SIG-M5 treated with dmso at 0.1 percent for 504 hours (cell line): ENCODE results near the gene TYW1B.
"Not testable (repeated sequence)": the region's sequence is repeated elsewhere in the genome, so short reads cannot be mapped to it uniquely, and the experiment has no call there.

ENCODE experiments used
- DNase-seq: peaks from one replicate; lab custom pipeline; 2025; ENCODE audit not compliant: unreplicated experiment; lab: John Stamatoyannopoulos, UW

Gene TYW1B

GRCh38 chr7:72760602-72761001, 67.4 kb downstream of the TYW1B start:
- DNase-seq = no peak

- DNase-seq = no peak
These were observed 73.7 kb downstream of the TYW1B start for GRCh38 chr7:72754312-72754711.

DNA sequence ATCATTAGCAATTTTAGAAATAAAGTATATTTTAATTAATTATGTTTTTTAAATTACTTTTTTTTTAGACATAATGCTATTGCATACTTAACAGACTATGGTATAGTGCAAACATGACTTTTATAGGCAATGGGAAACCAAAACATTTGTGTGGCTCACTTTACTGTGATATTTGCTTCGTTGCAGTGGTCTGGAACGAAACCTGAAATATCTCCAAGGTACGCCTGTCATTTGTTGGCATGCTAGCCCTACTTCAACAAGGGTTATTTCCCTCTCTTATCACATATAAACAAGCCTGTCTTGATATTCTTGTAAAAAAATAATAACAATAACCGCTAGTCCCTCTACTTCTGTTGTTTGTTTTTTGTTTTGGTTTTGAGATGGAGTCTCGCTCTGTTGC, 74.2 kb downstream of the TYW1B start:
- DNase-seq = no peak

GRCh38 chr7:72753229-72753628, 74.8 kb downstream of the TYW1B start:
- not testable (repeated sequence) for DNase-seq

- no peak for DNase-seq
These were observed 76.0 kb downstream of the TYW1B start for GRCh38 chr7:72751978-72752377.

GRCh38 chr7:72751378-72751777, 76.6 kb downstream of the TYW1B start:
- DNase-seq = no peak

GRCh38 chr7:72748649-72749048, 79.4 kb downstream of the TYW1B start:
- not testable (repeated sequence) for DNase-seq

- DNase-seq = not testable (repeated sequence)
These were observed 83.6 kb downstream of the TYW1B start for GRCh38 chr7:72744244-72744926.

- DNase-seq = not testable (repeated sequence)
These were observed 84.2 kb downstream of the TYW1B start for GRCh38 chr7:72743801-72744200.

DNA sequence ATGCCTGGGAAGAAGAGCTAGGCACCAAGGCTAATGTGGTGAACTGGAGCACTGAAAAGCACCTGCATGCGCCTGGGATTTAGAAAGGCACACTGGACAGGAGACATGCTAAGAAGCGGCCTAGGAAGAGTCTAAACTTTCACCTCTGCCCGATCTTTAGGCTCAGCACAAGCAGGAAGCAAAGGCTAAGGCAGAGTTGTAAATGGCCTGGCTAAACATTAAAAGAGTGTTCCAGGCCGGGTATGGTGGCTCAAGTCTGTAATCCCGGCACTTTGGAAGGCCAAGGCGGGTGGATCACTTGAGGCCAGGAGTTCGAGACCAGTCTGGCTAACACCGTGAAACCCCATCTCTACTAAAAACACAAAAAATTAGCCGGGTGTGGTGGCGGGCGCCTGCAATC, 88.3 kb downstream of the TYW1B start:
- DNase-seq = not testable (repeated sequence)

- not testable (repeated sequence) for DNase-seq
These were observed 92.1 kb downstream of the TYW1B start for GRCh38 chr7:72735855-72736254.

- DNase-seq = not testable (repeated sequence)
These were observed 97.2 kb downstream of the TYW1B start for GRCh38 chr7:72730815-72731214.

- not testable (repeated sequence) for DNase-seq
These were observed 97.6 kb downstream of the TYW1B start for GRCh38 chr7:72730384-72730783.

- not testable (repeated sequence) for DNase-seq
These were observed 98.9 kb downstream of the TYW1B start for GRCh38 chr7:72729130-72729529.

GRCh38 chr7:72722694-72723093, 105.3 kb downstream of the TYW1B start:
- not testable (repeated sequence) for DNase-seq

DNA sequence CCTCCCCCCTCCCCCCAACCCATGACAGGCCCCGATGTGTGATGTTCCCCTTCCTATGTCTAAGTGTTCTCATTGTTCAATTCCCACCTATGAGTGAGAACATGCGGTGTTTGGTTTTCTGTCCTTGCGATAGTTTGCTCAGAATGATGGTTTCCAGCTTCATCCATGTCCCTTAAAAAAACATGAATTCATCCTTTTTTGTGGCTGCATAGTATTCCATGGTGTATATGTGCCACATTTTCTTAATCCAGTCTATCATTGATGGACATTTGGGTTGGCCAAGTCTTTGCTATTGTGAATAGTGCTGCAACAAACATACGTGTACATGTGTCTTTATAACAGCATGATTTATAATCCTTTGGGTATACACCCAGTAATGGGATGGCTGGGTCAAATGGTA, 107.1 kb downstream of the TYW1B start:
- not testable (repeated sequence) for DNase-seq

DNA sequence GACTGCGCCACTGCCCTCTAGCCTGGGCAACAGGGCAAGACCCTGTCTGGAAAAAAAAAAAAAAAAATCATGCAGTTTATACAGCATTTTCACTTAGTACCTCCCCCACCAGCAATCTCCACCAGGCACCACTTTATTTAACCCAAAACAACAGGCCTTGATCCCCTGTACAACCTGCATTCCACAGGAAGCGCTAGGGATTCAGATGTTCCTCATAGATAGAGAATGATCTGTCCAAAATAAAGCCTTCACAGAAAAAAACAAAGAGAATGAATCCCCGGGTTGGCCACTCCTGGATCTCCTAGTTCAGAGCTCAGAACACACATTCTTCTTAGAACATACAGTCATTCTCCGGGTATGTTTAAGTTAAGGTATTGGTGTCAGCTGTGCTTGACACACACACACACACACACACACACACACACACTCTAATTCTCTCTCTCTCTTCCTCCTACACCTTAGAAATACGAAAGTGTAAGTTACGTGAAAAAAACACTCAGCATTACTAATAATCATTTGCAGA, 110.7 kb downstream of the TYW1B start:
- not testable (repeated sequence) for DNase-seq

GRCh38 chr7:72711927-72712326, 116.1 kb downstream of the TYW1B start:
- DNase-seq = not testable (repeated sequence)

- no peak for DNase-seq
These were observed 117.0 kb downstream of the TYW1B start for GRCh38 chr7:72710983-72711382.

GRCh38 chr7:72709909-72710308, 118.1 kb downstream of the TYW1B start:
- no peak for DNase-seq

- not testable (repeated sequence) for DNase-seq
These were observed 119.5 kb downstream of the TYW1B start for GRCh38 chr7:72708371-72709050.

DNA sequence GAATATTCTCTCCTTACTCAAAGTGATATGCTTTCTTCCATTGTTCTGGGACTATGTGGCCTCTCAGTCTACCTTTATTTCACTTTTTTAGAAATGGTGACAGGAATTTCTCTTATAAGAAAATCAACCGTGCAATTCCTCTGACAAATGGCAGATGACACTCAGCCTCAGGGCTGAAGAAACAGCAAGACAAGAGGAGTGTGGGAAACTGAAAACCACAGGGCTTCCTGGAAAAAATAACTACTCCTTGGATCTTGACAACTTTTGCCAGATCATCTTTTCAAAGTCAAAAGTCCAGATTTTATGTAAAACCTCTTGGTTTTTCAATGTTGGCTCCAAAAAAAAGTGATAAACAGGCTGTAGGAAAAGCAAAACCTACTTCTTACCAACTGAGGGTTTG, 121.5 kb downstream of the TYW1B start:
- DNase-seq = no peak
